ENCODE data around the gene PLPP7.
"Not testable (repeated sequence)": the region's sequence is repeated elsewhere in the genome, so short reads cannot be mapped to it uniquely, and the experiment has no call there.

PLPP7 gene

DNA sequence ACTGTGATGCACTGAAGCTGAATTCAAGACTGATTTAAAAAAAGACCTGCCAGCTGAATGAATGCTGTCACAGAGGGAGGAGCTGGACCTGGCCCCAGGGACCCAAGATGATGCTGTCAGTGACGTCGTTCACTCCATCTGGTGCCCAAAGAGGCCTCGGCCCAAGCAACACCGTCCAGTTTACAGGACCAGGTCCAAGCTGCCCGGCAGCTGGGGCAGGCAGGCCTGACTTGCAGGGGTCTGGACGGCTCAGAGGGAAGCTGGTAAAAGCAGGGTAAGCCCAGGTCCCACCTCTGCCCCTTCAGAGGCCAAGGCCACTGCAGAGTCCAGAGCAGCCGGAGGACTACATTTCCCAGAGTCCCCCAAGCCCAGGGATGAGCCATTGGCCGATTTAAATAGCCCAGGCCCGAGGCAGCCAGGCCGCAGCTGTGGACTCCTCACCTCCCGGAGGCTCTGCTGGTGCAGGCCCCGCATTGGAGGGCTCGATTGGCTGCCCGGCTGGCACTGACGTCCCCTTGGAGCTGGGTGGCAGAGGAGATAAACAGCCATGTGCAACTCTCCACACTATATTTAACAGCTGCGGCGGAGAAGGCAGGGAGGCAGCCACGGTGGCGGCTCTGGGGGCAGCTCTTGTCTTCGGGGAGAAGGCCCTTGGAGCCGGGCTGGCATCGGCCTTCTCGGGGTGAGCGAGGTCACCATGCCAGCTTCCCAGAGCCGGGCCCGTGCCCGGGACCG lies at the start of gene PLPP7:
PLPP7 (plus strand) TSS at position 423 of the 735 bp plus-strand sequence; CDS start at position 698, 275 bp downstream.
- FAIRE-seq (no peak), DNase-seq (ENCODE audit: low spot score) (peak; percentile 35)

GRCh38 chr9:131240047-131240921 lies 49.2 kb upstream of the PLPP7 start:
- no peak for FAIRE-seq
- no peak for DNase-seq (ENCODE audit: low spot score)

- FAIRE-seq; DNase-seq (ENCODE audit: low spot score): not testable (repeated sequence)
Observed at GRCh38 chr9:131244331-131244730, 45.2 kb upstream of the PLPP7 start.

- FAIRE-seq (no peak), DNase-seq (ENCODE audit: low spot score) (no peak)
Observed at GRCh38 chr9:131246618-131247017, 42.9 kb upstream of the PLPP7 start.

DNA sequence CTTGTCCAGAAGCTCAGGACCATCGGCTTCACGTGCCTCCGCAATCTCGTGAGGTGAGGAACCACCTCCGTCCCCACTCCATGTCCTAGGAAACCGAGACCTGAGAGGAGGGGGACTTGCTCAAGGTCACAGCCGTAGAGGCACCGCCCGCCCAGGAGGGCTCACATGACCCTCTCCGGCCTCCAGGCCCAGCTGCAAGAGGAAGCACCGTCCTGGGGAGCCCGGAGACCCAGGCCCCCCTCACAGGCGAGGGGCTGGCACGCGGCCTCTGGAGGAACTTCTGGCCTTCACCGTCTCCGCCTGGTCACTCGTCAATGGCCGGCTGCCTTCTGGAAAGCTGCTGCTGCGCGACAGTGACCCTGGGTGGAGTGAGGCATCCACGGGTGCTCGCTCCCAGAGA lies 37.4 kb upstream of the PLPP7 start:
- DNase-seq (ENCODE audit: low spot score): no peak
- no peak for FAIRE-seq

- no peak for FAIRE-seq
- DNase-seq (ENCODE audit: low spot score): no peak
Observed at GRCh38 chr9:131253891-131254491, 35.5 kb upstream of the PLPP7 start.

GRCh38 chr9:131254626-131255025 lies 34.9 kb upstream of the PLPP7 start:
- FAIRE-seq: no peak
- no peak for DNase-seq (ENCODE audit: low spot score)

- FAIRE-seq (no peak), DNase-seq (ENCODE audit: low spot score) (no peak)
Observed at GRCh38 chr9:131255676-131256197, 33.8 kb upstream of the PLPP7 start.

DNA sequence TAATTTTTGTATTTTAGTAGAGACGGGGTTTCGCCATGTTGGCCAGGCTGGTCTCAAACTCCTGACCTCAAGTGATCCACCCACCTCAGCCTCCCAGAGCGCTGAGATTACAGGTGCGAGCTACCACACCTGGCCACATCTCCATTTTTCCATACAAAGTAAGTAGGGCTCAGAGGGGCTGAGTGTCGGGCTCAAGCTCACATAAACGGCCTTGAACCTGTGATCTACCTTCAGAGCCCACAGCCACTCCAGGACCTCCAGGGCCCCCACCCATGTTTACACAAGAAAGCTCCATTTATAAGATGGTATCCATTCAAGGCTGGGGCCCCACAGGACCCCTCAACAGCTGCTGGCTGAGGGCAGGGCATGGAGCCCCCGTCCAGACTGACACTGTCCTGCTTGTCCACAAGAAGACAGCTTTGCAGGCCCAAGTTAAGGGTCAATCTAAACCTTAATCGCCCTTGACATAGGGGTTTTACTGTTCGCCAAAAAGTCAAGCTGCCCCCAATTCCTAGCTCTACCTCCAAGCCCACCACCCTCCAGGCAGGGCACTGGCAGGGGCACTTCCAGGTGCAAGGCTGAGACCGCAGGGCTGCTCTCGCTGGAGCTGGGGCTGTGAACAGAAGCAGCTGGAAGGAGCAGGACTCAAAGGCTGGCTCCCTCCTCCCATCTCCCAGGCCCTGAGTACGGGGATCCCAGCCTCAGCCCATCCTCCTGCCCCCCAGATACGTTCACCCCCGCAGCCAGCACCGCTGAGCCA lies 32.1 kb upstream of the PLPP7 start:
- FAIRE-seq: no peak
- no peak for DNase-seq (ENCODE audit: low spot score)

GRCh38 chr9:131258186-131258585 lies 31.3 kb upstream of the PLPP7 start:
- no peak for FAIRE-seq

DNA sequence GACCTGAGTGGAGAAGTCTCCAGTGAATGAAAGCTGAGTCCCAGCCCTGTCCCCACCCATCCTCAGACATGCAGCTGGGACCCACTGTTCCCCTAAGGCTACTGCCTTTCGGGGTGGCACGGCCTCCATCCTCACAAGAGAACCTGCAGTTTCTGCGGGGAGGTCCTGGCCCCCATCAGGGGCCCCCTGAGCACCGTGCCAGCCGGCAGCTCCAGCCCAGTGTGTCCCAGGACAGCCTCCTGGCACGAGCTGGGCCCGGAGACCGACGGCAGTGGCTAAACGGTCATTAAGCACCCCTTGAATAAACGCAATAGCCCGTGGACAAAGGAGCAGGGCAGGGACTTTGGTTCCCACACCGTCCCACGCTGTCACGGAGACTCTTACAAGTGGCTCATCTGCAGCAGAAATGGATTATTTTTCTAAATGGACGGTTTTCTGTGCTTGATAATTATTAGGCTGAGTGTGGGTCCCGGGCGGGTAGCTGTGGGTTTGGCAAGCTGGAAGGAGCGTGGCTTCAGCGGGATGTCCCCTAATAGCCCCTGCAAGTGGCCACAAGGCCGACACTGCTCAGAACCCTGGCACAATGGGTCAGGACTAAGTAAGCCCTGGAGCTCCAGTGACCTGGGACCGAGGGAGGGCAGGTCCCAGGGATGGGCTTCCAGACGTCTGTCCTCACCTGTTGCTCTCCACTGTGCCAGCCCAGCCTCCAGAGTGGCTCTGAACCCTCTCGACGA lies 30.7 kb upstream of the PLPP7 start:
- FAIRE-seq: no peak
- no peak for DNase-seq (ENCODE audit: low spot score)

More at GRCh38 chr9:131258186-131258585, 31.3 kb upstream of the PLPP7 start:
- DNase-seq (ENCODE audit: low spot score): no peak

- FAIRE-seq (no peak), DNase-seq (ENCODE audit: low spot score) (no peak)
Observed at GRCh38 chr9:131259432-131259898, 30.1 kb upstream of the PLPP7 start.

DNA sequence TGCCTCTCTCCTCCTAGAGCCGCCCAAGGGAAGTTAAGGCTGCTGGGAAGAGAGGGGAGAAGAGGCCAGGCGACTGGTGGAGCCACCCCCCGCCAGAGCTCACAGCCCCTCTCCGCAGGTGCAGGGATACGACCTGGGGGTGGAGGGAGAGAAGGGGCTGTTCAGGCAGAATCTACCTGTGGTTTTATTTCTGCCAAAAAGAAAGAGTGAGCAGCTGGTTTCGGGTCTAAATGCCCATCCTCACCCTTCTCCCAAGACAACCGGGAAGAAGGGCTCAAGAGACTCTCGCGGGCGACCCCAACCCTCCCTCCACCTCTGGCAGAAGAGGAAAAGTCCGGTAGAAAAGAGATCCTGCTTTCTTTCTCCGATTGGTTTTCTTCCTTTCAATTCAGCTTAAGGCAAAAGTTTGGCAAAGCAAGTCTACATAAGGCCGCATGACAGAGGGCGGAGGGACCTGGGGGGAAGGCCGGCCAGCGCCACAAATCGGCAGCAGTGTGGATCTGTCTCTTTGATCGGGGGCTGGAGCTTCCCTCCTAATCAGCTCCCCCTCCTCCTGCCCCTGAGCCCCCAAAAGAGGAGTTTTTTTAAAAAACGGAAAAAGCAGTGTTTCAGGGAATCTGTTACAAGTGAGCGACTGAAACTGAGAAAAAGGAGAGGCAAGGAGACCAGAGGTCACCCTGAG lies 29.5 kb upstream of the PLPP7 start:
- DNase-seq (ENCODE audit: low spot score) (no peak), FAIRE-seq (no peak)

DNA sequence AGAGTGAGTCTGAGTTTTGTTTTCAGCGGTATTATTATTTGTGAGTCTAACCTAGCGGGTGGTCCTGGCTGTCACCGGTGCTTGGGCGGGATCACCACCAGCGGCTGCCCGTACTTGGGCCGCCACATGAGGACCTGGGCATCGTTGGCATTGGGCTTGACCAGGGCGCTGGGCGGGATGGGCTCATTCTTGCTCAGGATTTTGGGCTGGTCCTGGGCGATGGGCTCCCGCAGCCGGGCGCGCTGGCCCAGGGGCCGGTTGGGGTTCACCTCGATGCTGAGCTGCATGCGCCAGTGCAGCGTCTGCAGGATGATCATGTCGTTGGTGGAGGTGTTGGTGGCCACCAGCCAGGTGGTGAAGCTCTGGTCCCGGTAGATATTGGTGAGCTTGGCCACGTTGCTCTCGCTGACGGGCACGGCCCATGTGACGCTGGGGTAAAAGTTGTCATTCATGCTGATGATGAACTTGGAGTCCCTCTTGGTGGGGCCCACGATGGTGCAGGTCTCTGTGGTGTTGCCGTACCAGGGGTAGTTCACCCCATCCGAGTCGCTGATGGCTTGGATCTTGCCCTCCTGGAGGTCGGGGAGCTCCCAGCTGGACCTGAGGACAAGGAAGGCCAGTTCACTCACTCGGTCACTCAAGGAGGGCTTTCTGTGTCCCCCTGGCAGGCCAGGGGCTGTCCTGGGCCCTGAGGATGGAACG lies 28.6 kb upstream of the PLPP7 start:
- FAIRE-seq (no peak), DNase-seq (ENCODE audit: low spot score) (no peak)

GRCh38 chr9:131262327-131263032 lies 27.0 kb upstream of the PLPP7 start:
- no peak for DNase-seq (ENCODE audit: low spot score)
- FAIRE-seq: no peak

- not testable (repeated sequence) for FAIRE-seq; DNase-seq (ENCODE audit: low spot score)
Observed at GRCh38 chr9:131263033-131263343, 26.5 kb upstream of the PLPP7 start.

DNA sequence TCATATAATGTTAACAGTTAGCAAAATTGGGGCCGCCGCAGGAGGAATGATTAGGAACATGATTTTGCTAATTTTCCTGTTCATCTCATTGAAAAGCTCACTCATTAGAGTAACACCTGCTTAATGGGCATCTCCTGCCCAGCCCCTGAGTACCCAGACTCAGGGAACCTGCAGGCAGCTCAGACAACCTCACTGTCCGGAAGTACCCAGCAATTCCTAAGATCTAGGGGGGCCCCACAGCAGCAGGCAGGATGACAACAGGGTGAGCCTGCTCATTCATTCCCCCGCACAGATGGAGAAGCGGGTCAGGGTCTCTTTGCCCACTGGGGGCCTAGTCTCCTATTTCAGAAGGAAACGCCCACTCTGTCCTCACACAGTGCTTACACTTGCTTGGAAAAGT lies 25.8 kb upstream of the PLPP7 start:
- DNase-seq (ENCODE audit: low spot score) (no peak), FAIRE-seq (no peak)

- DNase-seq (ENCODE audit: low spot score): no peak
- FAIRE-seq: no peak
Observed at GRCh38 chr9:131264231-131264630, 25.3 kb upstream of the PLPP7 start.

Data from RCC 7860 (cell line).